PC-3 (cell line): ENCODE data around the gene SYT14.

ENCODE experiments used
- EZH2 ChIP-seq: fragments of 300-600 bp; sonication (generic); IDR thresholded peaks from one replicate; pipeline ENCODE4 v1.6.1; 2017; ENCODE audit warnings: antibody characterized with exemption, mild to moderate bottlenecking, low read length; ENCODE audit not compliant: unreplicated experiment
- EZH2phosphoT487 ChIP-seq: fragments of 300-600 bp; sonication (generic); IDR thresholded peaks from 2 replicates; pipeline ENCODE4 v1.6.1; 2018; ENCODE audit warnings: mild to moderate bottlenecking, antibody characterized with exemption, low read length, borderline replicate concordance
- TF ChIP-seq, protein P1 (sequence below): fragments of 300-600 bp; sonication (generic); conservative IDR thresholded peaks from 2 replicates; pipeline ENCODE4 v1.5.1; 2017; ENCODE audit warnings: antibody characterized with exemption, low read depth, mild to moderate bottlenecking, low read length

DNA sequence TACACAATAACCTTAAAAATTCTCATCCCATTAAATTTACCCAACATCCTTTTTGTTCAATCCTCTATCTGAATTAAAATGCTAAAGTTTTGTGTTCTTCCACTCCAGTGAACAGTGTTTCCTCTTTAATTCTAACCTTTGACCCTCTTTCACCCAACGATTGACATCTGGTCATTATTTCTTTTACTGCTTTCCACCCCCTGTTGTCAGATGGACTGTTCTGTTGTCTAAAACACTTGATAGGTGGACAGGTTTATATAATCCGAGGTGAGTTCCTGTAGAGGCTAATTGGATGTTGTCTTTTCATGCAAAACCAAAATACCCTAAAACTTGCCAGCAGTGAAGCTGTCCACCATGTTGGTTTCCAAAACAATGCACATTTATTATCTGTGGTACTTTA is 221.2 kb downstream of the SYT14 start:
- TF ChIP-seq EZH2phosphoT487 (no peak), EZH2 (no peak)
- TF ChIP-seq, protein P1, sequence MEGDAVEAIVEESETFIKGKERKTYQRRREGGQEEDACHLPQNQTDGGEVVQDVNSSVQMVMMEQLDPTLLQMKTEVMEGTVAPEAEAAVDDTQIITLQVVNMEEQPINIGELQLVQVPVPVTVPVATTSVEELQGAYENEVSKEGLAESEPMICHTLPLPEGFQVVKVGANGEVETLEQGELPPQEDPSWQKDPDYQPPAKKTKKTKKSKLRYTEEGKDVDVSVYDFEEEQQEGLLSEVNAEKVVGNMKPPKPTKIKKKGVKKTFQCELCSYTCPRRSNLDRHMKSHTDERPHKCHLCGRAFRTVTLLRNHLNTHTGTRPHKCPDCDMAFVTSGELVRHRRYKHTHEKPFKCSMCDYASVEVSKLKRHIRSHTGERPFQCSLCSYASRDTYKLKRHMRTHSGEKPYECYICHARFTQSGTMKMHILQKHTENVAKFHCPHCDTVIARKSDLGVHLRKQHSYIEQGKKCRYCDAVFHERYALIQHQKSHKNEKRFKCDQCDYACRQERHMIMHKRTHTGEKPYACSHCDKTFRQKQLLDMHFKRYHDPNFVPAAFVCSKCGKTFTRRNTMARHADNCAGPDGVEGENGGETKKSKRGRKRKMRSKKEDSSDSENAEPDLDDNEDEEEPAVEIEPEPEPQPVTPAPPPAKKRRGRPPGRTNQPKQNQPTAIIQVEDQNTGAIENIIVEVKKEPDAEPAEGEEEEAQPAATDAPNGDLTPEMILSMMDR = no peak
